Psoas muscle (tissue), 8 donors: Measurements from ENCODE around the gene KLF6. TPM values are rescaled to one million over a fixed set of nuclear protein-coding genes. Genes with fewer than 3 reads are reported as not detected.

Experiments
- ATAC-seq, 4 donors: fragments of 200-7000 bp; cut with Tn5 transposase; one replicate each; pipeline ENCODE4 v1.9.1; 2020; ENCODE audit warnings: moderate library complexity in 3 of 4, mild to moderate bottlenecking in 2 of 4
- DNase-seq, 2 donors: peaks; one replicate each; pipeline ENCODE4 v3.0.0-alpha.2; 2020
- H3K27ac ChIP-seq: fragments of 200-600 bp; one replicate; pipeline ENCODE4 v1.8.0; 2022
- H3K27me3 ChIP-seq, 3 donors: fragments of 200-600 bp in 1 of 3; one replicate each; pipeline versions ENCODE4 v1.6.1 to v1.8.0; 2013 to 2022; ENCODE audit warnings: low read length in 2 of 3, mild to moderate bottlenecking in 2 of 3, moderate library complexity in 1 of 3; ENCODE audit not compliant: insufficient read depth in 3 of 3
- H3K36me3 ChIP-seq, 2 donors: fragments of 200-600 bp in 1 of 2; one replicate each; pipeline versions ENCODE4 v1.6.1 to v1.8.0; 2013 to 2022; ENCODE audit warnings: low read depth in 1 of 2, mild to moderate bottlenecking in 1 of 2, moderate library complexity in 1 of 2; ENCODE audit not compliant: insufficient read depth in 1 of 2
- H3K4me1 ChIP-seq: fragments of 200-600 bp; one replicate; pipeline ENCODE4 v1.8.0; 2022
- H3K4me3 ChIP-seq: fragments of 200-600 bp; one replicate; pipeline ENCODE4 v1.8.0; 2022; ENCODE audit warnings: mild to moderate bottlenecking
- H3K9me3 ChIP-seq: fragments of 200-600 bp; one replicate; pipeline ENCODE4 v1.8.0; 2022
- WGBS, 3 donors: extraction: QIAGEN DNeasy Blood & Tissue Kit; methylation state at CpG; one replicate each; pipeline versions ENCODE4 v1.1.6 to v1.1.7; 2013; 5-methylcytosine and 5-hydroxymethylcytosine counted together
- intact Hi-C, 2 donors: fragments of 100-400 bp; cut with DNase I; formaldehyde crosslinking; loops; one replicate each; pipeline versions ENCODE4 v1.11.0 to v1.14.2; 2022
- polyA plus RNA-seq, 3 donors: library from polyadenylated mRNA; stranded (reverse); fragments of 200-250 nt; gene quantifications; one replicate each; pipeline ENCODE4 v1.2.3, GENCODE V29; 2013
- total RNA-seq, 4 donors: library from RNA; stranded (reverse); fragmentation: NEBNext Ultra II Directional in 2 of 4; extraction: Animal tissue kit (Norgen Biotek cat#: 25700) in 2 of 4; gene quantifications; one replicate each; pipeline versions ENCODE4 v1.2.1 to v1.2.4, GENCODE V29; 2021 to 2023
- TF ChIP-seq, protein P1 (sequence below): fragments of 200-600 bp; IDR thresholded peaks from one replicate; pipeline ENCODE4 v1.8.0; 2022; ENCODE audit warnings: antibody characterized with exemption
- donor health status: healthy with polysubstance abuse.
- donor health status: DM: no; HTN: no; CAD: no; lungs with moderate emphysema.
- donor health status: Bipolar disorder and iron deficiency.
- donor health status: healthy.
- donor health status: DM: yes; HTN: yes; CAD: no.
- donor health status: DM: no; HTN: no; CAD: no.
- donor health status: DM: no; HTN: no; CAD: no.
- donor health status: DM: yes; HTN: yes; CAD: no.

KLF6 gene
- total and polyA plus RNA-seq, 7 donors = 30.4 to 296 (median 135) TPM

DNA sequence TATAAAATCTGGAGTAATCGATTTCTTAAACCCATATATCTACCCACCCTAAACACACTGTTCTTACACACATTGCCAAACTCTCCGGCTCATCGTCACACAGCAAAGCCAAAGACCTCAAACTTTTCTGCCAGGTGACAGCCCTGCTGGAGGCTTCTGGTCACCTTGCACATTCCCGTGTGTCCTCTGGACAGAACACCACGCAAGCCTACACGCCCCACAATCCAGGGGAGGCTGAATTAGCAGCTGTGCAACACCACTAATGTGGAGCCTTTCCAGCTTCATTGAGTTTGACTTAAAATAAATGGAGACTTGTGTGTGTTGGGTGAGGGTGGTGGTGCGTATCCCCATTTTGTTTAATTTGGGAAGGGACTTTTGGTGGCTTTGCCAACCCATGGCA, 38.4 kb downstream of the KLF6 start:
- H3K4me1 ChIP-seq = peaks cover 43% of the 10 kb centered on the region
- H3K9me3 ChIP-seq = no peaks in the 10 kb centered on the region
- ATAC-seq (no peak), DNase-seq (no peak)
- no peaks in the 10 kb centered on the region for H3K36me3 ChIP-seq
- no peaks in the 10 kb centered on the region for H3K27me3 ChIP-seq
- intact Hi-C loops = loop anchor here in 1 of 2 donors (10.0 kb wide), 1 partner anchor 272 kb away; no protein-coding TSS in a partner anchor
- TF ChIP-seq, protein P1, sequence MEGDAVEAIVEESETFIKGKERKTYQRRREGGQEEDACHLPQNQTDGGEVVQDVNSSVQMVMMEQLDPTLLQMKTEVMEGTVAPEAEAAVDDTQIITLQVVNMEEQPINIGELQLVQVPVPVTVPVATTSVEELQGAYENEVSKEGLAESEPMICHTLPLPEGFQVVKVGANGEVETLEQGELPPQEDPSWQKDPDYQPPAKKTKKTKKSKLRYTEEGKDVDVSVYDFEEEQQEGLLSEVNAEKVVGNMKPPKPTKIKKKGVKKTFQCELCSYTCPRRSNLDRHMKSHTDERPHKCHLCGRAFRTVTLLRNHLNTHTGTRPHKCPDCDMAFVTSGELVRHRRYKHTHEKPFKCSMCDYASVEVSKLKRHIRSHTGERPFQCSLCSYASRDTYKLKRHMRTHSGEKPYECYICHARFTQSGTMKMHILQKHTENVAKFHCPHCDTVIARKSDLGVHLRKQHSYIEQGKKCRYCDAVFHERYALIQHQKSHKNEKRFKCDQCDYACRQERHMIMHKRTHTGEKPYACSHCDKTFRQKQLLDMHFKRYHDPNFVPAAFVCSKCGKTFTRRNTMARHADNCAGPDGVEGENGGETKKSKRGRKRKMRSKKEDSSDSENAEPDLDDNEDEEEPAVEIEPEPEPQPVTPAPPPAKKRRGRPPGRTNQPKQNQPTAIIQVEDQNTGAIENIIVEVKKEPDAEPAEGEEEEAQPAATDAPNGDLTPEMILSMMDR = no peak
- WGBS, 3 donors = 59 to 69% (median 60%) methylated on average over 7 of the region's 7 CpGs
- peak overlapping the region; percentile 84 for H3K27ac ChIP-seq
- H3K4me3 ChIP-seq = no peak overlapping the region

DNA sequence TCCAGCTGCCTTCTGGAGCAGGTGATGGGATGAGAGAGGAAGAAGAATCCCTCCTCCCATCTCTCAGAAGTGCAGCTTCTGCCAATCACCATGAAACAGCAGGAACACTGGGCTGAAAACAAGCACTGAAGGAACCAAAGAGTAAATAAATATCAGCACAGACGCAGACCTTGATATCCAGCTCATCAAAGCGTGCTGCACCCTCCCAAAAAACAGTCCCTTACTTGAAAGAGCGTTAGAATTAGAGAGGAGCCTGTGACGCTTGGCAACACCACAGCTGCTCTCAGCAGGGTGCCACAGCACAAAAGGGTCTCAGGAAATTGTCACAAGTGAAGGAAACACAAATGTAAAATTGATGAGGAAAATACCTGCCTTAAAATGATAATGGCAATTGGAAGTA, 39.5 kb downstream of the KLF6 start:
- H3K4me3 ChIP-seq = no peak overlapping the region
- DNase-seq = no peak
- H3K36me3 ChIP-seq = no peaks in the 10 kb centered on the region
- TF ChIP-seq, protein P1 = no peak
- no peaks in the 10 kb centered on the region for H3K9me3 ChIP-seq
- no peak for ATAC-seq
- peaks cover 39% of the 10 kb centered on the region for H3K4me1 ChIP-seq
- peak overlapping the region; percentile 19 for H3K27ac ChIP-seq
- WGBS, 3 donors = 58 to 63% (median 61%) methylated on average over 4 of the region's 4 CpGs
- no peaks in the 10 kb centered on the region for H3K27me3 ChIP-seq
- intact Hi-C loops = loop anchor here in 1 of 2 donors (10.0 kb wide), 1 partner anchor 271 kb away; no protein-coding TSS in a partner anchor

DNA sequence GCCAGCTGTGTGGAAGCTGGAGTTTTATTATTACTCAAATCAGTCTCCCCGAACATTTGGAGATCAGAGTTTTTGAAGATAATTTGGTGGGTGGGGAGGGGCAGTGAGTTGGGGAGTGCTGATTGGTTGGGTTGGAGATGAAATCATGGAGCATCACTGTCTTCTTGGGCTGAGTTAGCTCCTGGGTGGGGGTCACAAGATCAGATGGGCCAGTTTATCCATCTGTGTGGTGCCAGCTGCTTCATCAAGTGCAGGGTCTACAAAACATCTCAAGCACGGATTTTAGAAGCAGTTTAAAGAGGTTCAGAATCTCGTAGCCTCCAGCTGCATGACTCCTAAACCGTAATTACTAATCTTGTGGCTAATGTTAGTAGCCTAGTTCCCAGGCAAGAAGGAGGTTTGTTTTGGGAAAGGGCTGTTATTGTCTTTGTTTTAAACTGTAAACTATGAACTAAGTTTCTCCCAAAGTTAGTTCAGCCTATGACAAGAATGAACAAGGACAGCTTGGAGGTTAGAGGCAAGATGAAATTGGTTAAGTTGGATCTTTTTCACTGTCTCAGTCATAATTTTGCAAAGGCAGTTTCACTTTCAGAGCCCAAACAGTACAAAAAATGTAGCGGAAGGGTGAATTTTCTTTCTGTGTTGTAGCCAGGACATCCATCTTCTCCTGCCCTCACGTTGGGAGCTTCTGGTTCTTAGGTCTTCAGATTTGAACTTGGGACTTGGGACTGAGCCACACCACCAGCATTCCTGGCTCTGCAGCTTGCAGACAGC, 43.1 kb downstream of the KLF6 start:
- DNase-seq = no peak
- WGBS, 3 donors = 63 to 80% (median 67%) methylated on average over 6 of the region's 6 CpGs
- peaks cover 19% of the 10 kb centered on the region for H3K4me1 ChIP-seq
- TF ChIP-seq, protein P1 = no peak
- H3K4me3 ChIP-seq = no peak overlapping the region
- H3K9me3 ChIP-seq = no peaks in the 10 kb centered on the region
- no peaks in the 10 kb centered on the region for H3K36me3 ChIP-seq
- H3K27ac ChIP-seq = no peak overlapping the region
- H3K27me3 ChIP-seq = no peaks in the 10 kb centered on the region
- intact Hi-C loops = loop anchor here in 1 of 2 donors (10.0 kb wide), 1 partner anchor 267 kb away; no protein-coding TSS in a partner anchor
- no peak for ATAC-seq

DNA sequence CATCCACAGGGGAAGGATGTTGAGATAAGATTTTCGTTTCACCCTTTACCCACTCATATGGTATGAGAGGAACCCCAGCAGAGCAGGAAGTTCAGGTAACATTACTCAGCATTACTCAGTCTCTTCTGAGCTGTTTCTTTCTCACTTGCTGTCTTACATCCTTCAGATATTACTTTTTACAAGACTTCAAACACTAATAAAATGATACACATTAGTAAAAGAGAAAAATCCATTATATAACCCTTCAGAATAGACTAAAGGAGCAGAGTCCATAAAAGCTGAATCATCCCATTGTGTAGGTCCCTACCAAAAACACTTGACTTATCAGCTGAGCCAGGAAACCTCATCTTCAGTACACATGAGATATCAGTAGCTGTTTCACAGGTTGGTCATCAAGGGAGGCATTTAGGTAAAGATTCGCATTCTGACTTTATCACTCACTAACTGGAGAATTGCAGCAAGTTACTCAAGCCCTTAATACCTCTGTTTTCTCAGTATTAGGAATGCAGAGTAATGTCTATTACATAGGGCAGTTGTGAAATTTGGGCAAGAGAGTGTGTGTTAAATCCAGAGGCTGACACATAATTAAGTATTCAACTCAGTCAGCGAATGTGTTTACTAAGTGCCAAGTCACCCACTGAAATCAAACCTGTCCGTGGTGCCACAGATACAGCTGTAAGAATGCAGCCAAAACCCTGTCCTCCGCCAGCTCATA, 44.7 kb downstream of the KLF6 start:
- intact Hi-C loops = loop anchor here in 1 of 2 donors (10.0 kb wide), 1 partner anchor 266 kb away; no protein-coding TSS in a partner anchor
- ATAC-seq (peak; percentile 87 to 97 (median 94)), DNase-seq (no peak)
- H3K27me3 ChIP-seq = no peaks in the 10 kb centered on the region
- no peak overlapping the region for H3K4me3 ChIP-seq
- H3K27ac ChIP-seq = peak overlapping the region; percentile 67
- no peaks in the 10 kb centered on the region for H3K9me3 ChIP-seq
- WGBS, 3 donors = 53 to 58% (median 54%) methylated on average over 5 of the region's 5 CpGs
- H3K36me3 ChIP-seq = no peaks in the 10 kb centered on the region
- TF ChIP-seq, protein P1 = no peak
- peaks cover 12% of the 10 kb centered on the region for H3K4me1 ChIP-seq
